ENCODE results near the gene CEP162.
"Not testable (repeated sequence)": the region's sequence is repeated elsewhere in the genome, so short reads cannot be mapped to it uniquely, and the experiment has no call there.

The CEP162 gene

GRCh38 chr6:84086545-84087429, 140.7 kb downstream of the CEP162 start:
- no peak for DNase-seq

- DNase-seq: no peak
Measured at GRCh38 chr6:84086056-84086455, 141.4 kb downstream of the CEP162 start.

GRCh38 chr6:84084705-84085104, 142.7 kb downstream of the CEP162 start:
- DNase-seq: not testable (repeated sequence)

GRCh38 chr6:84082689-84083265, 144.7 kb downstream of the CEP162 start:
- no peak for DNase-seq

GRCh38 chr6:84081222-84081621, 146.2 kb downstream of the CEP162 start:
- no peak for DNase-seq

GRCh38 chr6:84078335-84078734, 149.1 kb downstream of the CEP162 start:
- no peak for DNase-seq

- no peak for DNase-seq
Measured at GRCh38 chr6:84077645-84078044, 149.8 kb downstream of the CEP162 start.

GRCh38 chr6:84074988-84075781, 152.3 kb downstream of the CEP162 start:
- DNase-seq: no peak

Data from NCI-H1048 (cell line).